Measurements from ENCODE around the gene ARL3. TPM values are rescaled to one million over a fixed set of nuclear protein-coding genes. Genes with fewer than 3 reads are reported as not detected.
"Not testable (repeated sequence)": the region's sequence is repeated elsewhere in the genome, so short reads cannot be mapped to it uniquely, and the experiment has no call there.

The ARL3 gene
- total RNA-seq, 1 experiment from 2014 or later: 20.7 TPM

DNA sequence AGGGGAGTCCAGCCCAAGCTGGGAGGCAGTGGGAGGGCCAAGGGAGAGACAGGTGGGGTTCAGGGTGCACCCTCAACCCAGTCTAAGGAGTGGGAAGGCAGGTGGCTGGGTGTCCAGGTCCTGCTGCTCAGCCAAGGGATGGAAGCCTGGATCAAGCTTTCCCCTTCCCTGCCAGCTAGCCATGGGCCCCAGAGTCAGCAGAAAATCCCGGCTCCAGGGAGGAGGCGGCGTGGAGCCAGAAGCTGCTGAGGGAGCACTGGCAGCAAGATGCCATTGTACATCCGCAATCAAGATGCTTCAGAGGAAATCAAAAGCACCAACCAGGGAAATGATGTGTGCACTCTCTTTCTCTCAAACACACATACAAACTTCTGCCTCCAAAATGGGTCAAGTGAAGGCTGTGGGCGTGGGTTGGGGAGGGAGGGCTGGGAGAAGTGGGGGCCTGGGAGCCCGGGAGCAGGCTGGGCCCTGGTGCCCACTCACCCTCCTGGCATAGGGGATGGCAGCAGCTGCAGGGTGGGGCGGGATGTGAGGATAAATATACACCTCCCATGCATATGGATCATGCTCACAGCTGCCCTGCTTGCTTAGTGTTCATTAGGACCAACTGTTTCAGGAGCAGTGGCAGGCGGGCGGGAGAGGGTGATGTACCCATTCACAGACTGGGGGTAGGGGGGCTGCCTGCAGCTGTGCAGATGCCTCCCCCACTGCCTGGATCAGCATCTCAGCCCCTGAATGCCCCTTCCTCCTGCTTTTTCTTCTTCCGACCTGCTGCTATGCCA is 45.7 kb downstream of the ARL3 start:
- ChIA-PET POLR2A (no interaction called here), CTCF (interaction anchor here (0.9 kb wide), 1 partner anchor 24 kb away, joined by 5 read pairs; no protein-coding TSS in a partner anchor)
- intact Hi-C loops (cut with micrococcal nuclease; ENCODE audit: unreplicated experiment): no loop called here
- Histone ChIP-seq H3K4me3 (ENCODE audit: low read depth in 2 of 2, low read length in 2 of 2) (no peak overlapping the region), H3K36me3 (ENCODE audit: control insufficient read depth, insufficient read depth, low read length) (no peaks in the 10 kb centered on the region), H3K27me3 (ENCODE audit: control insufficient read depth, insufficient read depth, low read length) (no peaks in the 10 kb centered on the region), H3K4me1 (ENCODE audit: control insufficient read depth, insufficient read depth, low read length) (peaks cover 4% of the 10 kb centered on the region; the same call in 1 of the 2 replicates), H3K27ac (ENCODE audit: low read length) (no peak overlapping the region), H3K9me3 (ENCODE audit: control insufficient read depth, insufficient read depth, low read depth, low read length) (no peaks in the 10 kb centered on the region)
- in situ Hi-C loops (cut with HindIII; ENCODE audit: low pct_unique_long_range_greater_than_20kb, low sequenced_read_pairs): no loop called here
- no TSS peak for BruUV-seq (replicated peaks)
- ATAC-seq (no peak), DNase-seq (ENCODE audit: low read depth, low spot score) (no peak)
- no peak for TF ChIP-seq SIN3A (IDR thresholded peaks at IDR 0.05; ENCODE audit: borderline replicate concordance, insufficient read depth, low read depth, low read length)

DNA sequence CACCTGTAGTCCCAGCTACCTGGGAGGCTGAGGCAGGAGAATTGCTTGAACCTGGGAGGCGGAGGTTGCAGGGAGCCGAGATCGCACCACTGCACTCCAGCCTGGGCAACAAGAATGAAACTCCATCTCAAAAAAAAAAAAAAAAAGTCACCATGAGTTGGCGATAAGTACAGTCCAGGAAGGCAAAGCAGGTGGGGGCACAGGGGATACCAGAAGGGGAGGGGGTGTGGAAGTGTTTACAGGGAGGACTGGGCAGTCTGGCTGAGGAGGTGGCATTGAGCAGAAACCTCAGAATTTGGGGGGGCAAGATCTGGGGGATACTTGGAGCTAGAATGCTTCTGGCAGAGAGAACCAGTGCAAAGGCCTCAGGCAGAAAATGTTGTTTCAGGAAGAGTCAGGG is 46.8 kb downstream of the ARL3 start:
- H3K4me1 ChIP-seq (ENCODE audit: control insufficient read depth, insufficient read depth, low read length); BruUV-seq (replicated peaks); H3K27me3 ChIP-seq (ENCODE audit: control insufficient read depth, insufficient read depth, low read length); intact Hi-C loops (cut with micrococcal nuclease; ENCODE audit: unreplicated experiment); H3K9me3 ChIP-seq (ENCODE audit: control insufficient read depth, insufficient read depth, low read depth, low read length); ATAC-seq; H3K4me3 ChIP-seq (ENCODE audit: low read depth in 2 of 2, low read length in 2 of 2); CTCF ChIA-PET; H3K27ac ChIP-seq (ENCODE audit: low read length); H3K36me3 ChIP-seq (ENCODE audit: control insufficient read depth, insufficient read depth, low read length); DNase-seq (ENCODE audit: low read depth, low spot score); POLR2A ChIA-PET; in situ Hi-C loops (cut with HindIII; ENCODE audit: low pct_unique_long_range_greater_than_20kb, low sequenced_read_pairs): not testable (repeated sequence)

GRCh38 chr10:102665904-102666509 is 48.2 kb downstream of the ARL3 start:
- no peak overlapping the region for H3K4me3 ChIP-seq (ENCODE audit: low read depth in 2 of 2, low read length in 2 of 2)
- CTCF ChIA-PET: no interaction called here
- in situ Hi-C loops (cut with HindIII; ENCODE audit: low pct_unique_long_range_greater_than_20kb, low sequenced_read_pairs): no loop called here

More at GRCh38 chr10:102665904-102666509, 48.2 kb downstream of the ARL3 start:
- BruUV-seq (replicated peaks): no TSS peak
- H3K4me1 ChIP-seq (ENCODE audit: control insufficient read depth, insufficient read depth, low read length): peaks cover 8% of the 10 kb centered on the region
- no peaks in the 10 kb centered on the region for H3K36me3 ChIP-seq (ENCODE audit: control insufficient read depth, insufficient read depth, low read length)
- TF ChIP-seq TCF7L2 (IDR thresholded peaks at IDR 0.05; ENCODE audit: low read depth, low read length) (no peak), SIN3A (IDR thresholded peaks at IDR 0.05; ENCODE audit: borderline replicate concordance, insufficient read depth, low read depth, low read length) (no peak), REST (IDR thresholded peaks at IDR 0.05; ENCODE audit: insufficient read depth in 1 of 2, low read depth in 2 of 2, low read length in 1 of 2) (no peak), POLR2AphosphoS5 (IDR thresholded peaks at IDR 0.05; ENCODE audit: low read depth, low read length) (no peak)
- TF ChIP-seq, protein P1, sequence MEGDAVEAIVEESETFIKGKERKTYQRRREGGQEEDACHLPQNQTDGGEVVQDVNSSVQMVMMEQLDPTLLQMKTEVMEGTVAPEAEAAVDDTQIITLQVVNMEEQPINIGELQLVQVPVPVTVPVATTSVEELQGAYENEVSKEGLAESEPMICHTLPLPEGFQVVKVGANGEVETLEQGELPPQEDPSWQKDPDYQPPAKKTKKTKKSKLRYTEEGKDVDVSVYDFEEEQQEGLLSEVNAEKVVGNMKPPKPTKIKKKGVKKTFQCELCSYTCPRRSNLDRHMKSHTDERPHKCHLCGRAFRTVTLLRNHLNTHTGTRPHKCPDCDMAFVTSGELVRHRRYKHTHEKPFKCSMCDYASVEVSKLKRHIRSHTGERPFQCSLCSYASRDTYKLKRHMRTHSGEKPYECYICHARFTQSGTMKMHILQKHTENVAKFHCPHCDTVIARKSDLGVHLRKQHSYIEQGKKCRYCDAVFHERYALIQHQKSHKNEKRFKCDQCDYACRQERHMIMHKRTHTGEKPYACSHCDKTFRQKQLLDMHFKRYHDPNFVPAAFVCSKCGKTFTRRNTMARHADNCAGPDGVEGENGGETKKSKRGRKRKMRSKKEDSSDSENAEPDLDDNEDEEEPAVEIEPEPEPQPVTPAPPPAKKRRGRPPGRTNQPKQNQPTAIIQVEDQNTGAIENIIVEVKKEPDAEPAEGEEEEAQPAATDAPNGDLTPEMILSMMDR (IDR thresholded peaks at IDR 0.05): no peak
- no peaks in the 10 kb centered on the region for H3K9me3 ChIP-seq (ENCODE audit: control insufficient read depth, insufficient read depth, low read depth, low read length)
- POLR2A ChIA-PET: no interaction called here
- no peak overlapping the region for H3K27ac ChIP-seq (ENCODE audit: low read length)
- DNase-seq (ENCODE audit: low read depth, low spot score) (no peak), ATAC-seq (no peak)
- intact Hi-C loops (cut with micrococcal nuclease; ENCODE audit: unreplicated experiment): no loop called here
- no peaks in the 10 kb centered on the region for H3K27me3 ChIP-seq (ENCODE audit: control insufficient read depth, insufficient read depth, low read length)
